Measurements from ENCODE around the gene USP43. TPM values are rescaled to one million over a fixed set of nuclear protein-coding genes. Genes with fewer than 3 reads are reported as not detected.
"Not testable (repeated sequence)": the region's sequence is repeated elsewhere in the genome, so short reads cannot be mapped to it uniquely, and the experiment has no call there.

USP43 gene, protein sequence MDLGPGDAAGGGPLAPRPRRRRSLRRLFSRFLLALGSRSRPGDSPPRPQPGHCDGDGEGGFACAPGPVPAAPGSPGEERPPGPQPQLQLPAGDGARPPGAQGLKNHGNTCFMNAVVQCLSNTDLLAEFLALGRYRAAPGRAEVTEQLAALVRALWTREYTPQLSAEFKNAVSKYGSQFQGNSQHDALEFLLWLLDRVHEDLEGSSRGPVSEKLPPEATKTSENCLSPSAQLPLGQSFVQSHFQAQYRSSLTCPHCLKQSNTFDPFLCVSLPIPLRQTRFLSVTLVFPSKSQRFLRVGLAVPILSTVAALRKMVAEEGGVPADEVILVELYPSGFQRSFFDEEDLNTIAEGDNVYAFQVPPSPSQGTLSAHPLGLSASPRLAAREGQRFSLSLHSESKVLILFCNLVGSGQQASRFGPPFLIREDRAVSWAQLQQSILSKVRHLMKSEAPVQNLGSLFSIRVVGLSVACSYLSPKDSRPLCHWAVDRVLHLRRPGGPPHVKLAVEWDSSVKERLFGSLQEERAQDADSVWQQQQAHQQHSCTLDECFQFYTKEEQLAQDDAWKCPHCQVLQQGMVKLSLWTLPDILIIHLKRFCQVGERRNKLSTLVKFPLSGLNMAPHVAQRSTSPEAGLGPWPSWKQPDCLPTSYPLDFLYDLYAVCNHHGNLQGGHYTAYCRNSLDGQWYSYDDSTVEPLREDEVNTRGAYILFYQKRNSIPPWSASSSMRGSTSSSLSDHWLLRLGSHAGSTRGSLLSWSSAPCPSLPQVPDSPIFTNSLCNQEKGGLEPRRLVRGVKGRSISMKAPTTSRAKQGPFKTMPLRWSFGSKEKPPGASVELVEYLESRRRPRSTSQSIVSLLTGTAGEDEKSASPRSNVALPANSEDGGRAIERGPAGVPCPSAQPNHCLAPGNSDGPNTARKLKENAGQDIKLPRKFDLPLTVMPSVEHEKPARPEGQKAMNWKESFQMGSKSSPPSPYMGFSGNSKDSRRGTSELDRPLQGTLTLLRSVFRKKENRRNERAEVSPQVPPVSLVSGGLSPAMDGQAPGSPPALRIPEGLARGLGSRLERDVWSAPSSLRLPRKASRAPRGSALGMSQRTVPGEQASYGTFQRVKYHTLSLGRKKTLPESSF
- total RNA-seq, result under 1 TPM in 1 of 2 experiments, not detected in 1; 0.48 TPM

DNA sequence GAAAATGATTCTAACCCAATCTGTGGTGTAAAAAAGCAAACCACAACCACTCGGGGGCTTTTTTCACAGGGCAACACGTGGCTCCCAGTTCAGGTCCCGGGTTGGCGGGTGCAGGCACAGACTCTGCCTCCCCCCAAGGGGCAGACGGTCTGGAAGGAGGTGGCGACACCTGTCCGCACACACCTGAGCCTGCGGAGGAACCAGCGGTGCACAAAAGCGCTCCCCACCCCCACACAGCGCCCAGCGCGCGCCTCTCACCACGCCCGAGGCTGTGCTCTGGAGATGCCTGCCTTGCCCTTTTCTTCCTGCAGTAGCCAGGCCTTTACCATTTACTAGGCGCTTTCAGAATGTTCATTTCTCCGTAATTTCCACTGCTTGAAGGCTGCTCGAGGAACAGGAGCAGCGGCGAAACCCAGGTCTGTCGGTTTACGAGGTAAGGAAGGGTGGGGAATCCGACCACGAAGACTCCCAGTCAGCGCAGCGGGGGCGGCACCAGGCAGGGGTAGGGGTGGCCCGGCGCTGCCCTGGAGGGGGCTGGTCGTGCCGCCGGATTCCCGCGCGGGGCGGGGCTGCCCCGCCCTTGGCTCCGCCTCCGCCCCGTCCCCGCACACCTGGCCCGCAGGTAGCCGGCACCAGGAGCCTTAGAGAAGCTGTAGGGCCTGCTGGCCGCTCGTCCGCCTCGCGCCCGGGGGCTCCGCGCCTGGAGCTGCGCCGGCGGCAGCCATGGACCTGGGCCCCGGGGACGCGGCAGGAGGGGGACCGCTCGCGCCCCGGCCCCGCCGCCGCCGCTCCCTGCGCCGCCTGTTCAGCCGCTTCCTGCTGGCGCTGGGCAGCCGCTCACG, at the start of gene USP43:
USP43 (plus strand) TSS at position 608 of the 842 bp plus-strand sequence; CDS start at position 724, 116 bp downstream.
- POLR2A ChIA-PET, result no interaction called here
- ATAC-seq (ENCODE audit: low read depth) (peak; percentile 70), DNase-seq (peak; percentile 53)
- Mint-ChIP-seq H3K27ac (no peak within 1 kb of the TSS), H3K36me3 (no peaks in the 10 kb centered on the region), H3K27me3 (peaks cover 41% of the 10 kb centered on the region), H3K9me3 (no peaks in the 10 kb centered on the region), H3K4me3 (peak within 1 kb of the TSS; percentile 80), H3K4me1 (peaks cover 18% of the 10 kb centered on the region)

DNA sequence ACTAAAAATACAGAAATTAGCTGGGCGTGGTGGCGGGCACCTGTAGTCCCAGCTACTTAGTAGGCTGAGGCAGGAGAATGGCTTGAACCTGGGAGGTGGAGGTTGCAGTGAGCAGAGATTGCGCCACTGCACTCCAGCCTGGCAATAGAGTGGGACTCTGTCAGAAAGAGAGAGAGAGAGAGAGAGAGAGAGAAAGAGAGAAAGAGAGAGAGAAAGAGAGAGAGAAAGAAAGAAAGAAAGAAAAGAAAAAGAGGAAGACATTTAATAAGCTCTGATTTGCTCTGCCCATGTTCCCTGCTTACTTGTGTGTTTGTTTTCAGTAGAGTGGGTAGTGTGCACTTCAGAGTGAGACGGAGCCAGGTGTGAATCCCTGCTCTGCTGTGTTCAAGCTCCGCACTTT, 47.7 kb upstream of the USP43 start:
- H3K36me3 Mint-ChIP-seq; H3K27me3 Mint-ChIP-seq; DNase-seq; ATAC-seq (ENCODE audit: low read depth); H3K4me3 Mint-ChIP-seq; H3K4me1 Mint-ChIP-seq; POLR2A ChIA-PET; H3K27ac Mint-ChIP-seq; H3K9me3 Mint-ChIP-seq: not testable (repeated sequence)

DNA sequence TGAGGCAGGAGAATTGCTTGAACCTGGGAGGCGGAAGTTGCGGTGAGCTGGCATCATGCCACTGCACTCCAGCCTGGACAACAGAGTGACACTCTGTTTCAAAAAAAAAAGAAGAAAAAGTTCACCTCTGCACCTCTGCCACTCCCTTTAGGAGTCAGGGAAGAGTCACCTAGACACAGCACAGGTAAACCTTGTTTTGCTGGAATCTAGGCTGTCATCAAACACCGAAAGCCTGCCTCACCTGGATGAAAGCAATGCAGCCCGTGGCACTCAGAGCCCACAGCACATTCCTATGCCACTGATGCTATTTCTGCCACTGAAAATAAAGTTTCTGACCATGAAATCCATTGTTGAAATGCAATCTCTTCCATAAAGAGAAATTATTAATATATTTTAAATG, 46.7 kb upstream of the USP43 start:
- POLR2A ChIA-PET, result no interaction called here
- ATAC-seq (ENCODE audit: low read depth) (no peak), DNase-seq (no peak)
- H3K27ac Mint-ChIP-seq, result no peak overlapping the region
- H3K4me3 Mint-ChIP-seq, result no peak overlapping the region
- H3K4me1 Mint-ChIP-seq, result no peaks in the 10 kb centered on the region
- no peaks in the 10 kb centered on the region for H3K9me3 Mint-ChIP-seq
- peaks cover 2% of the 10 kb centered on the region for H3K27me3 Mint-ChIP-seq
- H3K36me3 Mint-ChIP-seq, result no peaks in the 10 kb centered on the region

DNA sequence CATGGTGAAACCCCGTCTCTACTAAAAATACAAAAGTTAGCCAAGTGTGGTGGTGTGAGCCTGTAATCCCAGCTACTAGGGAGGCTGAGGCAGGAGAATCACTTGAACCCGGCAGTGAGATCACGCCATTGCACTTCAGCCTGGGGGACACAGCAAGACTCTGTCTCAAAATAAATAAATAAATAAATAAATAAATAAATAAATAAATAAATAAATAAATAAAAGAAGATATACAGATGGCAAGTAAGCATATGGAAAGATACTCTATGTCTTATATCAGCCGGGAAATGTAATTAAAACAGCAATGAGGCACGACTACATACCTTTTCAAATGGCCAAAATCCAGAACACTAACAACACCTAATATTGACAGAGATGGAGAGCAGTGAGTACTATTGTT, 40.7 kb upstream of the USP43 start:
- H3K36me3 Mint-ChIP-seq; DNase-seq; POLR2A ChIA-PET; H3K9me3 Mint-ChIP-seq; H3K4me3 Mint-ChIP-seq; H3K27ac Mint-ChIP-seq; H3K27me3 Mint-ChIP-seq; ATAC-seq (ENCODE audit: low read depth); H3K4me1 Mint-ChIP-seq: not testable (repeated sequence)

DNA sequence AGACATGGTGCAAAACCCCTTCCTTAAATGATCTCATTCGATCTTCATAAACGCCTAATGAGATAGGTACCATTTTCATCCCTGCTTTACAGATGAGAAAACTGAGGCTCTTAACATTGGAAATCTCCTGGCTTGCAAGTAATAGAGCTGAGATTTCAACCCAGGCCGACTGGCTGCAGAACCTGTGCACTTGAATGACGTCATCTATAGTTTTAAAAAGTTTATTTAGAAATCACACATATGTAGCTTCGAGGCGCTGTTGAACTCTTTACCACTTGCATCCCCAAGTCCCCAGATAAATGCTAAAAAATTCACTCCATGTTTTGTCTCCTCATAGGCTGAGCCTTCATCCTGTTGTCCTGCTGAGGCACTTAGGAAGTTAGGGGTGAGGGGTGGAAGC, 38.9 kb upstream of the USP43 start:
- POLR2A ChIA-PET, result no interaction called here
- Mint-ChIP-seq H3K9me3 (peaks cover 1% of the 10 kb centered on the region), H3K36me3 (no peaks in the 10 kb centered on the region), H3K4me3 (no peak overlapping the region), H3K27me3 (peaks cover 8% of the 10 kb centered on the region), H3K27ac (no peak overlapping the region), H3K4me1 (no peaks in the 10 kb centered on the region)
- DNase-seq (no peak), ATAC-seq (ENCODE audit: low read depth) (no peak)

DNA sequence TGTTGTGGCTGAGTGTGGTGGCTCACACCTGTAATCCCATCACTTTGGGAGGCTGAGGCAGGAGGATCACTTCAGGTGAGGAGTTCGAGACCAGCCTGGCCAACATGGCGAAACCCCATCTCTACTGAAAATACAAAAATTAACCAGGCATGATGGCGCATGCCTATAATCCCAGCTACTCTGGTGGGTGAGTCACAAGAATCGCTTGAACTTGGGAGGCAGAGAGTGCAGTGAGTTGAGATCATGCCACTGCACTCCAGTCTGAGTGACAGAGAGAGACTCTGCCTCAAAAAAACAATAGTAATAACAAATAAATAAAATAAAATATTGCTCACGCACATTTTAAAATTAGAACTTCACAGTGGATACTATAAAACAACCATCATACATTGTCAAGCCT, 38.3 kb upstream of the USP43 start:
- H3K9me3 Mint-ChIP-seq; H3K4me3 Mint-ChIP-seq; H3K36me3 Mint-ChIP-seq; H3K4me1 Mint-ChIP-seq; DNase-seq; POLR2A ChIA-PET; H3K27ac Mint-ChIP-seq; ATAC-seq (ENCODE audit: low read depth); H3K27me3 Mint-ChIP-seq: not testable (repeated sequence)

DNA sequence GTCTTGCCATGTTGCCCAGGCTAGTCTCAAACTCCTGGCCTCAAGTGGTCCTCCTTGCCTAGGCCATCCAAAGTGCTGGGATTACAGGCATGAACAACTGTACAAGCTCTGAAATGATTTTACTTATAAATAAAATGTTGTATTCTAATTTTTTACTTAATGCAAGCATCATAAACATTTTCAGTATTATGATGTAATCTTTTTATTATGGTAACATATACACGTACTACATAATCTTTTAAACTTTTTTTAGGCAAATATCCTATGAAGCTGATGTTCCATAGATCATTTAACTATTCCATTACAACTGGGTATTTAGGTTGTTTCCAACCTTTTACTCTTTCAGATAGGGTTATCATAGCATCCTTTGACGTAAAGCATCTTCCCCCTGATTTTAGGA, 33.8 kb upstream of the USP43 start:
- Mint-ChIP-seq H3K27ac (no peak overlapping the region), H3K36me3 (no peaks in the 10 kb centered on the region), H3K27me3 (peaks cover 4% of the 10 kb centered on the region), H3K4me3 (no peak overlapping the region), H3K9me3 (no peaks in the 10 kb centered on the region), H3K4me1 (no peaks in the 10 kb centered on the region)
- DNase-seq, result no peak
- POLR2A ChIA-PET, result no interaction called here
- no peak for ATAC-seq (ENCODE audit: low read depth)

DNA sequence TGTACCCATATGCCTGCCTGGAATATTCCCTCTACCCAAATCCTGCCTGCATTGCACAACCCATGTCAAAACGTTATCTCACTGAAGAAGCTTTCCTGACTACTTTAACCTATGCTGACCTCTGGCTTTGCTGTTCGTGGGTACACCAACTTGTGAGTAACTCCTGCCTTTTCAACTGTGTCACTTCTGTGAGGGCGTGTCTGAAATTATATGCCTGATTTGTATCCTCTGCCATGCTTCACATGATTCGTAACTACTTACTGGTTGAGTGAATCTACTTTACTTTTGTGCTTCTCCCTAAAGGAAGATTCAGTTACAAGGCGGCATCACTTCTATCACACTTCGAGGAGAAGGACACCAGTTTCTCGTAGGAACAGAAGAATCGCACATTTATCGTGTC, 33.3 kb upstream of the USP43 start:
- no peak overlapping the region for H3K4me3 Mint-ChIP-seq
- ATAC-seq (ENCODE audit: low read depth), result no peak
- POLR2A ChIA-PET, result no interaction called here
- no peak overlapping the region for H3K27ac Mint-ChIP-seq
- no peaks in the 10 kb centered on the region for H3K36me3 Mint-ChIP-seq
- H3K27me3 Mint-ChIP-seq, result peaks cover 4% of the 10 kb centered on the region
- no peak for DNase-seq
- no peaks in the 10 kb centered on the region for H3K4me1 Mint-ChIP-seq
- no peaks in the 10 kb centered on the region for H3K9me3 Mint-ChIP-seq

DNA sequence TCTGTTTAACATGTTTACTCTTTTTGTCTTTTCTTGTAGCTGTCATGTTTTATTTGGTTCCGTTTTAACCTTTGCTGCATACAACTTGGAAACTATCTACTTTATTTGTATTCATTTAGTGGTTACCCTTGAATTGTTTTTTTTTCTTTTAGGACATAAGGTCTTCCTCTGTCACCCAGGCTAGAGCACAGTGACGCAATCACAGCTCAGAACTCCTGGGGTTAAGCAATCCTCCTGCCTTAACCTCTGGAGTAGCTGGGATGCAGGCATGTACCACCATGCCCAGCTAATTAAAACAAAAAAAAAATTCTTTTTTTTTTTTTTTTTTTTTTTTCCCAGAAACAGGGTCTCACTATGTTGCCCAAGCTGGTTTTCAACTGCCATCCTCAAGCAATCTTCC, 29.8 kb upstream of the USP43 start:
- no peaks in the 10 kb centered on the region for H3K27me3 Mint-ChIP-seq
- no peak overlapping the region for H3K4me3 Mint-ChIP-seq
- no peak for DNase-seq
- no peak for ATAC-seq (ENCODE audit: low read depth)
- no peaks in the 10 kb centered on the region for H3K9me3 Mint-ChIP-seq
- H3K4me1 Mint-ChIP-seq, result no peaks in the 10 kb centered on the region
- H3K27ac Mint-ChIP-seq, result no peak overlapping the region
- no peaks in the 10 kb centered on the region for H3K36me3 Mint-ChIP-seq
- POLR2A ChIA-PET, result no interaction called here

DNA sequence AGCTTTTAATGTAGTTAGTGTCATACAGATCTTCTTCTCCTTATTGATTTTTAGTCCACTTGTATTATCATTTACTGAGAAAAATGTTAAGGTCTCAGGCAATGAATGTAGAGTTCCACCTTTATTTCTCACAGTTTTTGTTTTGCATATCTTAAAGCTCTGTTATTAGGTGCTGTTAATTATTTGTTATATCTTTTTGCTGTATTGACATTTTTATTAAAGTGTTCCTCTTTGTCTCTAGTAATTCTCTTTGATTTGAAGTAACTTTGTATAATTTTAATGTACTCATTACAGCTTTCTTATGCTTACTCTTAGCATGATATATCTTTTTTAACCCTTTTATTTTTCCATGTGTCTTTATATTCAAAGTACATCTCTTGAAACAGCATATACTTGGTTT, 22.4 kb upstream of the USP43 start:
- DNase-seq, result no peak
- Mint-ChIP-seq H3K27me3 (peaks cover 5% of the 10 kb centered on the region), H3K9me3 (peaks cover 8% of the 10 kb centered on the region), H3K4me3 (no peak overlapping the region), H3K27ac (no peak overlapping the region), H3K36me3 (no peaks in the 10 kb centered on the region), H3K4me1 (no peaks in the 10 kb centered on the region)
- POLR2A ChIA-PET, result no interaction called here
- ATAC-seq (ENCODE audit: low read depth), result no peak

DNA sequence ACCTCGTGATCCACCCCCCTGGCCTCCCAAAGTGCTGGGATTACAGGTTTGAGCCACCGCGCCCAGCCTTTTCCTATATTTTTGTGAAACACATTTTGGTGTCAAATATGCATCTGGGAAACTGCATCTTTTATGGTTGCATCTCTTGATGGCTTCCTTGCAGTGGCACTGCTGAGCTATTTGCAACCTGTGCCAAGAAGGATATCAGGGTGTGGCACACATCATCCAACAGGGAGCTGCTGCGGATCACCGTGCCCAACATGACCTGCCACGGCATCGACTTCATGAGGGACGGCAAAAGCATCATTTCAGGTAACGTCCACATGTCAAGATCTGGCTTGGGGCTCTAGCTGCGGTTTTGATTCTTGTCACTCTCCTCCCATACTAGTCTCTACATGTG, 16.8 kb upstream of the USP43 start:
- POLR2A ChIA-PET, result no interaction called here
- no peak for ATAC-seq (ENCODE audit: low read depth)
- no peaks in the 10 kb centered on the region for H3K4me1 Mint-ChIP-seq

DNA sequence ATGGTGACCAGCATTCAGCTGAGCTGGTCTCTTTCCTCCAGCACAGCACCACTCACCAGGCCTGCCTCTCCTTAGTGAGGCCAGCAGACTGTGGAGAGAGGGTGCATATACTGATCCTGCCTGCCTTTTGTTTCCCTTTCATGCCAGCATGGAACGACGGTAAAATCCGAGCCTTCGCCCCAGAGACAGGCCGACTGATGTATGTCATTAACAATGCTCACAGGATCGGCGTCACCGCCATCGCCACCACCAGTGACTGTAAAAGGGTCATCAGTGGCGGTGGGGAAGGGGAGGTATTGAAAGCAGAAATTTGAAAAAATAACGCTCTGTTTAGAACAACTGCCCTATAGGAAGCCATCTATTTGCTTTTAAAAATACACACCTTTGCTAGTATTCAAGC, 12.6 kb upstream of the USP43 start:
- H3K4me1 Mint-ChIP-seq, result no peaks in the 10 kb centered on the region
- H3K9me3 Mint-ChIP-seq, result no peaks in the 10 kb centered on the region
- ATAC-seq (ENCODE audit: low read depth) (no peak), DNase-seq (no peak)
- H3K4me3 Mint-ChIP-seq, result no peak overlapping the region
- peaks cover 2% of the 10 kb centered on the region for H3K27me3 Mint-ChIP-seq
- POLR2A ChIA-PET, result no interaction called here
- H3K27ac Mint-ChIP-seq, result no peak overlapping the region
- H3K36me3 Mint-ChIP-seq, result no peaks in the 10 kb centered on the region

More for the DNA sequence above, 16.8 kb upstream of the USP43 start:
- no peak for DNase-seq
- Mint-ChIP-seq H3K36me3 (no peaks in the 10 kb centered on the region), H3K4me3 (no peak overlapping the region), H3K27ac (no peak overlapping the region), H3K27me3 (peaks cover 2% of the 10 kb centered on the region), H3K9me3 (peaks cover 2% of the 10 kb centered on the region)

DNA sequence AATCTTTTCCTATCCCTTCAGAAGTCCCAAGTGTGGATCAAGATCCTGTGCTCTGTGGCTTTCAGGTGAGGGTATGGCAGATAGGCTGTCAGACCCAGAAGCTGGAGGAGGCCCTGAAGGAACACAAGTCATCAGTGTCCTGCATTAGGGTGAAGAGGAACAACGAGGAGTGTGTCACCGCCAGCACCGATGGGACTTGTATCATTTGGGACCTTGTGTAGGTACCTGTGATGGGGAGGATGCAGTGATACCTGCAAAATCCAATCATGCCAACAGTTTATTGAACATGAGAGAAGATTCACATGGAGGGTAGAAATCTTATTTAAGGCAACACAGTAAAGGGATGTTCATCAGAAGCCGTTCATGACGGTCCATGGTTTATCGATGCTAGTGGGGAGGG, 10.0 kb upstream of the USP43 start:
- Mint-ChIP-seq H3K9me3 (no peaks in the 10 kb centered on the region), H3K4me1 (no peaks in the 10 kb centered on the region), H3K4me3 (no peak overlapping the region), H3K36me3 (no peaks in the 10 kb centered on the region), H3K27me3 (peaks cover 2% of the 10 kb centered on the region), H3K27ac (no peak overlapping the region)
- ATAC-seq (ENCODE audit: low read depth) (no peak), DNase-seq (no peak)
- POLR2A ChIA-PET, result no interaction called here
